GM12872 (cell line): Measurements from ENCODE around the gene CEP152.

Experiments
- TF ChIP-seq, protein P1 (sequence below): IDR thresholded peaks from 3 replicates; pipeline ENCODE4 v1.5.1; 2011; ENCODE audit warnings: low read depth, mild to moderate bottlenecking, low read length, moderate library complexity; ENCODE audit not compliant: insufficient read depth

CEP152 gene

DNA sequence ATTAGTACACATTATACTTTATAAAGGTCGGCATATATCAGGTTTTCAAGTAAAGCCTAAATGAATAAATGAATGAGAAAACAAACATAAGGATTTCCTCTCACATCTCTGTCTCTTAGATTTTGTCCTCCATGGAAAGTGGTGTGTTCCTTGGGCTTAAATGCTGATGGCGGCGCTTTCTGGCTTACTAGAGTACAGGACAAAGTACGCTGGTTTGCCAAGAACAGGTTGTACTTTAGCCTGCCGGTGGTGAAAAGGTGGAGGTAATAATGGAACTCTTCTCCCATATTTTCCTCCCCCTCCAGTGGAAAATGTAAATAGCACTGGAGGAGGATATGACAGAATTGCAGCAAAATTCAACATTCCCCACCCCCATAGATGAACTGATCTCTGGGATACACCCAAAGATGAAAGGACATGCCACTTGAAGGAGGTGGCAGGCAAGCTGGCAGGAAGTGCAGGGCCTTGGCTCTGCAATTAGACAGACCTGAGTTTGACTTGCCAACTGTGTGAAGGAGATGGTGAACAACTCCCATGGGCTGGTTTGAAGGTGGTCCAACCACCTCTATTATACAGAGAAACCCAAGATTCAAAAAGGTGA lies 29.3 kb downstream of the CEP152 start:
- TF ChIP-seq, protein P1, sequence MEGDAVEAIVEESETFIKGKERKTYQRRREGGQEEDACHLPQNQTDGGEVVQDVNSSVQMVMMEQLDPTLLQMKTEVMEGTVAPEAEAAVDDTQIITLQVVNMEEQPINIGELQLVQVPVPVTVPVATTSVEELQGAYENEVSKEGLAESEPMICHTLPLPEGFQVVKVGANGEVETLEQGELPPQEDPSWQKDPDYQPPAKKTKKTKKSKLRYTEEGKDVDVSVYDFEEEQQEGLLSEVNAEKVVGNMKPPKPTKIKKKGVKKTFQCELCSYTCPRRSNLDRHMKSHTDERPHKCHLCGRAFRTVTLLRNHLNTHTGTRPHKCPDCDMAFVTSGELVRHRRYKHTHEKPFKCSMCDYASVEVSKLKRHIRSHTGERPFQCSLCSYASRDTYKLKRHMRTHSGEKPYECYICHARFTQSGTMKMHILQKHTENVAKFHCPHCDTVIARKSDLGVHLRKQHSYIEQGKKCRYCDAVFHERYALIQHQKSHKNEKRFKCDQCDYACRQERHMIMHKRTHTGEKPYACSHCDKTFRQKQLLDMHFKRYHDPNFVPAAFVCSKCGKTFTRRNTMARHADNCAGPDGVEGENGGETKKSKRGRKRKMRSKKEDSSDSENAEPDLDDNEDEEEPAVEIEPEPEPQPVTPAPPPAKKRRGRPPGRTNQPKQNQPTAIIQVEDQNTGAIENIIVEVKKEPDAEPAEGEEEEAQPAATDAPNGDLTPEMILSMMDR: no peak

DNA sequence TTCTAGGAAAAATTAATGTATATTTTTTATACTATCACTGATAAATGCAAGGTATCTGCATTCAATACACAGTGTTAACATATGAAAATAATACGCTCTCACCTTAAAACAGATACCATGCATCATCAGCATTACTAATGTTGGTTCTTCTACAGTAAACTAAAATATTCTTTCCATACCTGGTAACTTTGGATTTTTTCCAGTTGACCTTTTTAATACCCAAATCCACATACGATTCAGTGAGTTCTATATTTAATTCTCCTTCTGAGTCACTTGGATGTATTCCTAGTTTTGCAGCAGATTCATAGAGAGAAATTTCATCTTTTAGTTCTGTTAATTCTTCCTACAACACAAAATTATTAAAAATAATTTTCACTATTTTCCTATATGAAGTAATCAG lies 29.9 kb downstream of the CEP152 start:
- TF ChIP-seq, protein P1: no peak

DNA sequence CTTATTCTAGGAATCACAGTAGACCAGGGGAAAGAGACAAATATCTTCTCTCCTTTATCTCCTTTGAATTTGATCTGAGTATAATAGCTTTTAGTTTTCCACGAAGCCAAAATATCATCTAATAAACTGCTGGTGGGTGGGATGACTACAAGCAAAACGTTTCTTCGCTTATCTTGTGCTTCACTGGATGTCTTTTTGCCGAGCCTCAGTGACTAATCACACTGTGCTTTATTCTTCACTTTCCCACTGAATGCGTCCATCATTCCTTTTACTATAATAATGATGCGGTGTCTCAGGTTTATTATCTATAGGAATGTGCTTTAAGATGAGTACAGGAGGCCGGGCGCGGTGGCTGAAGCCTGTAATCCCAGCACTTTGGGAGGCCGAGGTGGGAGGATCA lies 32.5 kb downstream of the CEP152 start:
- TF ChIP-seq, protein P1: no peak

DNA sequence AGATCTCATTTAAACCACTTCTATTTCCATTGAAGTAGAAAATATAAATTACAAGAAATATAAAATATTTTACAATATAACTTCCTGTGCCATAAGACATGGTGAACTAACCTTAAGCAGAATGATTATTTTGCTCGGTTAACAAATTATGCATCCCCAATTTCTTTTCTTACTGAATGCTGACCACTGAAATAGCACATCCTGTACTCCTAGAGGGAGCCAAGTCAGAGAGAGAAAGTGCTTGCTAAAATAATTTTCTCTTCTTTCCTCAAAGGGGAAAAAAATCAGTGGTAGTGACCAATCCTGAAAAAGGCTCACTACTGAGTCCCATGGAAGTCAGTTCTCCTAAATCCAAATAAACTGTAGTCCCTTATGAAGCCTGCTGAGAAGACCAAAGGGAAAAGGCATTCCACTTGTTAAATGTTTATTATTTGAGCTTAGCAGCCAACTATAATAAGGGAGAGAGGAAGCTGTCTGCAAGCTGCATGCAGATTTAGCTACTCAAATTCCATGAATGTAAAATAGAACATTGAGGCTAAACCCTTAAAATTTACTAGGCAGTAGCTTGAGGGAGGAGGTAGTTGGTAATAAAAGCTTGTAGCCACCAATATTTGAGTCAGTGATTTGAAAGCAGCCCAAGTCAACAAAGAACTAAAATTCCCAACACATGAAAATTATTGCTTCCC lies 33.1 kb downstream of the CEP152 start:
- TF ChIP-seq, protein P1: no peak

DNA sequence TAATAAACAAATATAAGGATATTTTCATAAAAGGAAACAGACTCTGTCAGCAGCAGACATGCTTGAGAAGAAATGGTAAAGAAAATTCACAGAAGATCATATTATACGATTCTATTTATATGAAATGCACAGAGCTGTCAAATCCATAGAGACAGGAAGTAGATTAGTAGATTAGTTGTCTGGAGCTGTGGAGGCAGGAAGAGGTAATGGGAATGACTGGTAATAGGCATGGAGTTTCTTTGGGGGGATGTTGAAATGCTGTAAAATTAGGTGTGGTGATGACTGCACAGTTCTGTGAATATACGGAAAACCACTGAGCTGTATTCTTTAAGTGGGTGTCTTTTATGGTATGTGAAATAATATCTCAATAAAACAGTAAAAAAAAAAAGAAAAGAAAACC lies 35.3 kb downstream of the CEP152 start:
- TF ChIP-seq, protein P1: no peak

DNA sequence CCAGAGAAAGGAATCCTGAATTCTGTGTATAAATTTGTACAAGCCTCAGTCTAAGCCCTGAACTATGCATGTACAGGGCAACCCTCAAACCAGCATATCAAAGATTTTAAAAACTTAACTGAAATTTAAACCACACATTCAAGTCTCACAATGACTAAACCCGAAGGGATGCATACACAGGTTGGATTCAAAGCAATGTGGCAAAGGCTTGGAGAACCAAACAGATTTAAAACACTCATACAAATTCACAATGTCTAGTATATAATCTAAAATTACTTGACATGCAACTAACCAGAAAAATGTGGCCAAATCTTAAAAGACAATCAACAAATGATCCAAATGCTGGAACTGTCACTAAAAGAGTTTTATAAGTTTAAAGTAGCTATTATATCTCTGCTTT lies 36.4 kb downstream of the CEP152 start:
- TF ChIP-seq, protein P1: no peak

DNA sequence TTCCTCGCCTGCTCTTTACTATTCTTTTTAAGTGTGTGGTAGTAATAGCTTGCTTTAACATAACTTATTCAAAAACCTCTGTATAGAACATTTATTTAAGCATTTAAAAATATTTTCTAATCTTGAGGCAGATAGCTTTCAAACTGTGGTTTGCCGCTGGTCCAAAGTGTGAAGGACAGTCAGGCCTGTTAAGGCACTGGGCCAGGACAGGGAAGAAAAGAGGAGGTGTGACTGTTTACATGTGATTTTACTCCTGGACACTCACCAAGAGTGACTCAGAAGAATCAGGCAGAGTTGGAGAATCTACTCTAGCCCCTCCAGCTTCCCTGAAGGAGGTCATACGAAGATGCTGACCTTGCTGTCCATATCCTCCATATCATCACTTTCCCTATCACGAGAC lies 44.7 kb downstream of the CEP152 start:
- TF ChIP-seq, protein P1: no peak
